Measurements from ENCODE around the gene IPO4.

DNA sequence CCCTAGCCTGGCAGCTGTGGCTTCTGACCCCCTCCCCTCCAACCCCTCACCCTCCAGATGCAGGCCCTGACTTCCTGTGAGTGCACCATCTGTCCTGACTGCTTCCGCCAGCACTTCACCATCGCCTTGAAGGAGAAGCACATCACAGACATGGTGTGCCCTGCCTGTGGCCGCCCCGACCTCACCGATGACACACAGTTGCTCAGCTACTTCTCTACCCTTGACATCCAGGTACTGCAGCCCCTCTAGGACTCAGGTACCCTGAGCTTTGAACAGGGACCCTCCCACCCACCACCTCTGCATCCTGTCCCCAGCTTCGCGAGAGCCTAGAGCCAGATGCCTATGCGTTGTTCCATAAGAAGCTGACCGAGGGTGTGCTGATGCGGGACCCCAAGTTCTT is 33.5 kb downstream of the IPO4 start:
- no peak for TF ChIP-seq SIN3A (IDR thresholded peaks at IDR 0.05; ENCODE audit: borderline replicate concordance, insufficient read depth, low read length)
- TF ChIP-seq POLR2AphosphoS5 (IDR thresholded peaks at IDR 0.05; ENCODE audit: low read depth, low read length) = no peak

All from PFSK-1 (cell line).